GDM1 (cell line): ENCODE measurements around the gene EML3.
"Not testable (repeated sequence)": the region's sequence is repeated elsewhere in the genome, so short reads cannot be mapped to it uniquely, and the experiment has no call there.

Experiments used
- DNase-seq: peaks from one replicate; lab custom pipeline; 2025; lab: John Stamatoyannopoulos, UW

The EML3 gene

DNA sequence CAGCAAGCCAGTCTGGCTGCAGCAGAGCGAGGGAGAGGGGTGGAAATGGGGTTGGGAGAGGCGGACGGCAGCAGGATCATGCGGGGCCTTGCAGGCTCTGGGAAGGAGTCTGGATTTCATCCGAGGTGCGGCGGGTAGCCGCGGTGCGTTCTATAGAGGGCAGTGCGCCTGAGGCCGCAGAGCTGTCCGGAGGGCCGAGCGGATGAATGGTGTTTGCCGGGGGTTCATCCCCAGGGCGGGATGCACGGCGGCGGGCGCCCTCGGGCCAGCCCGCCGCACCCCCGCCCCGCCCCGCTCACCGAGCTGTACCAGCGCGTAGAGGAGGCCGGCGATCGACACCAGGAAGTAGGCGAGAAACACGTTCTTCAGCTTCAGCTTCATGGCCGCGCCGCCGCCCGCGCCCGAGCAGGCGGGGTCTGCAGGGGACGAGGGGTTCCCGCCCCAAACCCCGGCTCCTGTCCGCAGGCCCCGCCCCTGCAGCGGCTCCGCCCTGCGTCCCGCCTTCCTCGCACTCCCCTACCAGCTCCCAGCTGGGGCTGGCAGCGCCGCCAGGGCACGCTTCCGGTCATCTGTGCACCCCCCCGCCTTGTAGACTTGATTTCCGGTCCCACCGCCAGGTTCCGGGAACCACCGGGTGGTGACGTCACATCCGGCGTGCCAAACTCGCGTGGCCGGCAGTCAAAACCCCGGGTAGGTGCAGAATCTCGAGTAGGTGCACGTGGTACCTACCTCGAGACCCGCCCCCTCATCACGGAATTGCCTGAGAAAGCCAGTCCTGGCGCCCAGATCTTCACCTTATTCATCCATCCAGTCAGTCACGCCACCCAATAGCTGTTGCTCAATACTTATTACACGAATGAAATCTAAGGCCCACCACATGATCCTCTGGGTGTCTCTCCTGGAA is 9.2 kb upstream of the EML3 start, which contains the start of gene B3GAT3:
Gene B3GAT3 (minus strand): TSS at position 420 of the 904 bp plus-strand sequence. CDS start 39 bp downstream, at position 381.
- DNase-seq: peak; percentile 87

- DNase-seq: no peak
Observed at GRCh38 chr11:62621027-62621566, 8.5 kb upstream of the EML3 start.

DNA sequence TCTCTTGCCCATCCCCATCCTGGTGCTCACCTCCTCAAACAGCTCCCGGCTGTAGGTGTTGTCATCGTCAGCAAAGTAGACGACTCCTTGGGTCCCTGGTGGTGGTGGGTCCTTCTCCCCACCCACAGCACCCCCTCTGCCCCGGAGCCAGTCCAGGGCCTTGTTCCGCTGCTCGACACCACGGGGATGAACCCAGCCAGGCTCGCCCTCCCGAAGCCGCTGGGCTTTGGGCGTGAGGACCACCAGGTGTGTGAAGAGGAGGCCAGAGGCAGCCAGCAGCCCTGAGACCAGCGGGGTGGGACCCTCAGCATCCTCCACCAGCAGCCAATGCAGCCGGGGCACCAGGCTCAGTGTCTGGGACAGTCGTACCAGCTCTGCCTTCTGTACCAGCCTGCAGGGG is 4.4 kb upstream of the EML3 start:
- not testable (repeated sequence) for DNase-seq

DNA sequence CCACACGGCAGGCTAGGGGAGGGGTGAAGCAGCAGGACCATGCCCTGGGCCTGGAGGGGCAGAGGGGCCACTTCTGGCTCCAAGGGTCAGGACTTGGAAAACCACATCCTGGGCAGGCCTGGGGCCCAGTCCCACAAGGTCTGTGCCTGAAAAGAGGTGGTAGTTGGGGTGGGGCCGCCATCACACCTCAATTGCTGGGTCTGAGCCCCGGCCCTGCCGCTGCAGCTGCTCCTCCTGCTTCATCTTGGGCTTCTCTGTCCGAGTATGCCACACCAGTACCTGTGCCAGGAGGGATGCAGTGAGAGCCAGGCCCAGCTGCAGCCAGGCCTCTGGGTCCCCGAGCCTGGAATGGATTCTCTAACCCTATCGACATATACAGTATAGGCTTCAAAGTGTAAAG is 2.9 kb upstream of the EML3 start:
- no peak for DNase-seq

DNA sequence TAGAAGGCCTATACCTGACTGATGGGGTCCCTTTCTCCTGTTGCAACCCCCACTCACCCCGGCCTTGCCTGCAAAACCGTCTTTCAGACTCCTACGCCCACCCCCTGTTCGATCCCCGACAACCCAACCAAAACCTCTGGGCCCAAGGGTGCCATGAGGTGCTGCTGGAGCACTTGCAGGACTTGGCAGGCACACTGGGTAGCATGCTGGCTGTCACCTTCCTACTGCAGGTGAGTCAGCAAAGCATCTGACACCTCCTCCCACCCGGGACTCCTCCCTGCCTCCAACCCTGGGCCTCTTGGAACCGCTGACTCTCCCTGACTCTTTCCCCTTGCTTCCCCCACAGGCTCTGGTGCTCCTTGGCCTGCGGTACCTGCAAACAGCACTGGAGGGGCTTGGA is 1.7 kb upstream of the EML3 start:
- no peak for DNase-seq

- no peak for DNase-seq
Observed at GRCh38 chr11:62613291-62613778, 760 bp upstream of the EML3 start.

DNA sequence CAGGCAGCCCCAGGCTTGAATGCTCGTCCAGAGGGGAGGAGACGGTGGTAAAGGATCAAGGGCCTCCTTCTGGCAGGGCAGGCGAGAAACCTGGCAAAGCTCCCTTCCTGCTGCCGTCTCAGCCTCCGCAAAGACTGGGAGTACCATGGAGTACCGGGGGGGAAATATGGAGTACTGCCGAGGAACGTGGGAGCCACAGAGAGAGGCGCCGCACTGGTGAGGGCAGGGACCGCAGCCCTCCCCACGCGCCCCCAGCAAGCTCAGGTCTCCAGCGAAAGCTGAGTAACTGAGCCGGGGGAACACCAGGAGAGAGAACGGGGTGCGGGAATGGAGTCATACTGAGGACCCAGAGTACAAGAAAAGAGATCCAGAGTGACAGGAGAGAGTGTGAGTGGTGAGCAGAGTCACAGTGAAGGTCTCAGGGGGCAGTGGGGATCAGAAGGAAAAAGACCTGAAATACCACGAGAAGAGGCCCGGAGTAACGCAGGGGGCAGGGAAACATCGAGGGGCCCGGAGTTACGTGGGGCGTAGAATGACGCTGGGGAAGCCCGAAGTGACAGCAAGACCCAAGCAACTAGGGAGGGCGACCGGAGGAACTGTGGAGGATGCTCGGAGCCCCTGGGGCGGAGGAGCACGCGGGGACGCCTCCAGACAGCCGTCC is 740 bp downstream of the EML3 start:
- peak; percentile 51 for DNase-seq

DNA sequence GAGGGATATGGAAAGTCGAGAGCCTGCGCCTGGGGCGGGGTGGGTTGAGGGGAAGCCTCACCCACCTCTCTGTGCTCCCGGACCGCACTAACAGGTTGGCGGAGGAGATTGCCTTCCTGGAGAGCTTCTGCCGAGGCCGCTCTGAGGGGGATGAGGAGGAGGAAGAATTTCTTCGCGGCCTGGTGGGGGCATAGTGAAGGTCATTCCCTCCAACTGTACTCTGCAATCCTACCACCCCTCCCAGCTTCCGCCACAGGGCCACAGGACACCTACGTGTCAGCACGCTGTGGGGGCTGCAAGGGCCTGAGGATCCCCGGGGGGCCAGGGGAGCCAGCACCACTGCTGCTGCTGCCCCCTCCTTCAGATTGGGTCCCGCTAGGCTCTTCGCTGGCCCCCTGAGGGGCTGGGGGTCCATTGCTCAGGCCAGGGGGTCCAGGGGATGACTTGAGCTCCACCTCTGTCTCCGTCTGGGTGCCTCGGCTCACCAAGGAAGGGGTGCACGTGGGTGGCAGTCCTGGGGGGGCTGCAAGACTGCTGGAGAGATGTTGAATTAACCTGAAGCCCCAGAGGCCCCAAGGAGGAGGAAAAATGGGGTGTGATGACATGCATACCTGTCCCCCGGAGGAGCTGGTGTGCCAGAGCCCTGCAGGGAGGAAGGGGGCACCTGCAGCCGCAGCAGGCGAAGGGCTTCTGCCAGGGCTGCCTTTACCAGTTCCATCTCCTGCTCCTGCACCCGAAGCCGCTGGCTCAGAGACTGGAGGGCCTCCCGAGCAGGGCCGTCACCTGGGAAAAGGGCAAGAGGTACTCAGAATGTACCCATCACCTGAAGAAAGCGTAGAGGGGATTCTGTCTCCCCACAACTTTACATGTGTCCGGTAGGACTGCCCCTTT is 1.5 kb downstream of the EML3 start:
- DNase-seq: no peak

DNA sequence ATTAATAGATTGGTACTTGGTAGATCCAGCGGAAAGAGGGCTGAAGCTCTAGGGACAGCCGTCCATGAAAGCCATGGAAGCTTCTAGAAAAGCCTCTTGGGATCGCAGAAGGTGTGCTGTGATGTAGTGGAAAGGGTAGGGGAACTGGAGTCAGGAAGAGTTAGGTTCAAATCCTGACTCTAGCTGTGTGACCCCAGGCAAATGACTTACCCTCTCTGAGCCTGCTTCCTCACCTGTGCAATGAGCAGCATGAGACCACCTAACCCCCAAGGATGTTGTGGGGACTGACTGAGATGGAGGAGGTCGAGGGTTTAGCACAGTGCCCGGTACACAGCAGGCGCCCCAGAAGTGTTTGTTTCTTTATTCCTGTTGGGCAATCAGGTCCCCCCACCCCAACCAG is 2.2 kb downstream of the EML3 start:
- no peak for DNase-seq

DNA sequence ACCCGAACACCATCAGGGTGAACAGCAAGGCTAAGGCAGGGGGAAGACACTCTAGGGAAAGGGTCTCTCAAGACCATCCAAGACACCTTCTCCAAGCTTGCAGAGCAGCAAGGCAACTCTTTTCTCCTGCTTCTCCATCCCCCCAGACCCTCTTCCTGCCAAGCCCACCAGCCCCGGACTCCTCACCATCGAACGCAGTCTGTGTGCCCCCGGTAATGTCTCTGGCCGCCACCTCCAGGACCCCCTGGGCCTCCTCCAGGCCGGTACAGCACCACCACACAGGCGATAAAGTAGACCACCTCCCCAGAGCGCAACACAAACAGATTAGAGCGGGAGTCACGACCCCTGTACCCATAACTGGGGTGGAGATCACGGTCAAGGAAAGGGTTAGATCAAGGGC is 3.8 kb downstream of the EML3 start:
- no peak for DNase-seq

DNA sequence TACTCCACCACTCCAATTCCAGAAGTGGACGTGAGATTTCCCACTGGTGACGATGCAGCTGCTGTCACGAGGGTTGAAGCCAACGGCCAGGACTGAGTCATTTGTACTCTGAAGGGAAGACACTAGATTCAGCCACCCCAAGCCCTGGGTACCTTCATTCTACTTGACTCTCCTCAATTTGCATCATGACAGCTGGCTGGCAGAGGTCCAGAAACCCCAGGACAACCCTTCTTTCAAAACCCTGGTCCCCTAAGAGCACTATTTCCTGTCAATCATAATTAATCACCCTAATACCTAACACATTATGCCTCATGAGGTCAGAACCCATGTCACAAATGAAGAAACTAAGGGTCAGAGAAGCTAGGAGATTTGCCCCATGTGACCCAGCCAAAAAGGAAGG is 4.9 kb downstream of the EML3 start:
- DNase-seq: no peak

DNA sequence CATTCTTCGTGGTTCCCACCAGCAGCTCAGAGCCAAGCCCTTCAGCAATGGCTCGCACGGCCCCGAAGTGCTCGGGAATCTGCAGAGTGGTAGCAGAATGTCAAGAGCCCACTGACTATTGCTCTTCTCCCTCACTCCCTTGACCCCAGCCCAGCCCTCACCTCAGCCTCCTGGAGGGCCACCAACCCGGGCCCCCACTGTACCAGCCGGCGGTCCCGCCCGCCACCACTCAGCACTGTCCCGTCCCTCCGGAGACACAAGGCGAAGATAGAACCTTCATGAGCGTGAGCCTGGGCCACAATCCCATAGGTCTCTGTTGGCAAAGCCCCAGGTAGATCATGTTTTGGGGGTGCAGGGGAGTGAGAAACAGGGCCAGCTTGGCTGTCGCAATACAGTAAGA is 6.7 kb downstream of the EML3 start:
- no peak for DNase-seq

GRCh38 chr11:62605467-62605866 is 7.1 kb downstream of the EML3 start:
- no peak for DNase-seq

DNA sequence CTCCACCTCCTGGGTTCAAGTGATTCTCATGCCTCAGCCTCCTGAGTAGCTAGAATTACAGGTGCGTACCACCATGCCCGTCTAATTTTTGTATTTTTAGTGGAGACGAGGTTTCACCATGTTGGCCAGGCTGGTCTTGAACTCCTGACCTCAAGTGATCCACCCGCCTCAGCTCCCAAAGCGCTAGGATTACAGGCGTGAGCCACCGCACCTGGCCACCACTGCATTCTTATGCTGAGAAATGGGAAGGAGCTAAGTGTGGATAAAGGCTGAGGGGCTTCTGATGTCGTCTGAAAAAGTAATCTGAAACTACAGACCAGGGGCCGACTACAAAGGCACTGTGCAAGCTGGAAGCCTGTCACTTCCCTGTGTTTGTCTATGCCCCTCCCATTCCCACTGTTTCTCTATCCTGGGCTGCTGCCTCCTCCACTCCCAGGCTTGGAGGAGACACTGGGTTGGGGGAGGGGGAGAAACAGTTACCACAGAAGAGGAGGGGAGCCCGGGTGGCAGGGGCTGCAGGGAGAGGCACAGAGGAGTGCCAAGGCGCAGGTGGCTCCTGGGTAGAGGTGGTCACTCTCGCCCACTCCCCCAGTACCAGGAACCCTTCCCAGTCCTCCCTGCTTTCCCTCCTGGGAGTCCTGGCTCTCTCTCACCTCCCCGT is 8.0 kb downstream of the EML3 start:
- no peak for DNase-seq

DNA sequence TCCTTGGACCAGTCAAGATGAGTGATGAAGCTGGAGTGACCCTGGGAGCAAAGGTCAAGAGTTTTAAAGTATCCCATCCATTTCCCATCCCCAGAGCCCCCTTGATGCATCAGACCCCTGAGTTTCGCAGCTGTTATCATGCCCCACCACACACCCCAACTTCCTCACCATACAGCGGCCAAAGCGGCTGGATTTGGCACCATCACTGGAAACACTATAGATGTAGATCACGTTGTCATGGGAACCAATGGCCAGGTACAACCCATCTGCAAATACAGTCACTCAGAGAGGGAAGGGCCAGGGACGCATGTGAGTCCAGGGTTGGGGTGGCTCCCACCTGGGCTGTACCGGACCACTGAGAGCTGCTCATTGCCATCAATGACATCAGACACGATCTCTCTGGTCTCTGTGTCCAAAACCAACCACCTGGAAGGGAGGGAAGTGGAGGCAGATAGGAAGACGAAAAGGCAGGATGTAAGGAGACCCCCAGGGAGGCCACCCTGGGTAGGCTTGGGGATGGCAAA is 8.7 kb downstream of the EML3 start:
- DNase-seq: no peak

DNA sequence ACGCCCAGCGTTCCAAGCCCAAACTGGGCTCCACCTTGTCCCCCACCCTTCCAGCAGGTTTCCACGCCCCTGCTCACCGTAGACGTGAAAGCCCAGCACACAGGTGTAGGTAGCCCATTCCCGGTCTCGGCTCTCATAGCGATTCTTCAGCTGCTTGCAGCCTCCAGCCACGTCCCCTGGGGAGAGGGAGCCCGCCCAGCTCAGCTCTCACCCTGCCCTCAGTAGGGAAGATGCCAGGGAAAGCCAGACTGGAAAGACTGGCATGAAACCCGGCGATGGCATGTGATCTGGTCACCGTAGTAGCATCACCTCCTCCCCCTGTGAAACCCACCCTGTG is 9.5 kb downstream of the EML3 start:
- DNase-seq: no peak

- DNase-seq: no peak
Observed at GRCh38 chr11:62602141-62603071, 10.2 kb downstream of the EML3 start.

GRCh38 chr11:62601372-62602140 is 11.0 kb downstream of the EML3 start, which contains the start of gene MTA2:
MTA2 (minus strand) TSS chr11:62601865; CDS start chr11:62601450, 415 bp downstream.
- DNase-seq: peak; percentile 96

DNA sequence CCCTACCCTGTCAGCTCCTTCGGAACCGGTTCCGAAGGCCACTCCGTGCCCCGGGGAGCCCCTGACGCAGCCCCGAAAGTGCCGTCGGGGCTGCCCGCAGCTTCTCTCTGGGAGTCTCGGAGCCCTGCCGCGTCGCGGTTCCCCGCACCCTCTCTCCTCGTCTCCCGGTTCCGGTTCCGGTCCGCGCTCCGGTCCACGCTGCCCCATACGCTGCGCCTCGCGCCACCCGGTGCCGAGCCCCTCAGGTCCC is 11.5 kb downstream of the EML3 start:
- peak; percentile 7 for DNase-seq
